ENCODE results near the gene MTMR11. TPM values are rescaled to one million over a fixed set of nuclear protein-coding genes. Genes with fewer than 3 reads are reported as not detected.

MTMR11 gene
- total RNA-seq, 1 donor from 2014 or later = 12.9 TPM

Other genes starting within 250 kb of the MTMR11 start
- not detected in 2 replicates for gene FCGR1A, start 154.2 kb downstream of the MTMR11 start, total RNA-seq
- gene BOLA1, start 37.3 kb downstream of the MTMR11 start, total RNA-seq = 17.1 and 18.2 TPM in 2 replicates
- 21.9 and 23.2 TPM in 2 replicates for gene SV2A, start 19.0 kb downstream of the MTMR11 start, total RNA-seq
- gene SF3B4, start 9.1 kb downstream of the MTMR11 start, total RNA-seq = 104 and 112 TPM in 2 replicates
- gene OTUD7B, start 73.8 kb upstream of the MTMR11 start, total RNA-seq = 14.7 and 16.5 TPM in 2 replicates
- 31.3 and 33.8 TPM in 2 replicates for gene VPS45, start 130.9 kb upstream of the MTMR11 start, total RNA-seq
- 58.7 and 60.5 TPM in 2 replicates for gene PLEKHO1, start 213.0 kb upstream of the MTMR11 start, total RNA-seq

Measured in T-helper 1 cell treated with Interleukin-12 subunit alpha and Interleukin-12 subunit beta and Interleukin-4 antibody, amounts not matched to agents 30 ng/mL and 1 ng/mL, for 36 hours (primary cell).